Liver (tissue), 3 donors: ENCODE results near the gene SERPINA4.

Source experiments
- GABPA ChIP-seq, 2 donors: IDR thresholded peaks in 1 of 2; conservative IDR thresholded peaks in 1 of 2; 2 replicates each; pipeline ENCODE4 v1.6.1; 2016; ENCODE audit warnings: antibody characterized with exemption in 2 of 2, mild to moderate bottlenecking in 1 of 2, moderate library complexity in 1 of 2
- TF ChIP-seq, protein P1 (sequence below): fragments of 150-350 bp; IDR thresholded peaks from 2 replicates; pipeline ENCODE4 v1.5.1; 2017; ENCODE audit warnings: improper control_type of control experiment, low read depth, low read length; ENCODE audit not compliant: missing input control
- TF ChIP-seq, protein P2 (sequence below): IDR thresholded peaks from 2 replicates; pipeline ENCODE4 v1.6.1; 2016; ENCODE audit warnings: antibody characterized with exemption, mild to moderate bottlenecking
- TF ChIP-seq, protein P3 (sequence below): IDR thresholded peaks from 2 replicates; pipeline ENCODE4 v1.6.1; 2016; ENCODE audit warnings: antibody characterized with exemption
- donor health status: healthy.
- donor health status: healthy.

DNA sequence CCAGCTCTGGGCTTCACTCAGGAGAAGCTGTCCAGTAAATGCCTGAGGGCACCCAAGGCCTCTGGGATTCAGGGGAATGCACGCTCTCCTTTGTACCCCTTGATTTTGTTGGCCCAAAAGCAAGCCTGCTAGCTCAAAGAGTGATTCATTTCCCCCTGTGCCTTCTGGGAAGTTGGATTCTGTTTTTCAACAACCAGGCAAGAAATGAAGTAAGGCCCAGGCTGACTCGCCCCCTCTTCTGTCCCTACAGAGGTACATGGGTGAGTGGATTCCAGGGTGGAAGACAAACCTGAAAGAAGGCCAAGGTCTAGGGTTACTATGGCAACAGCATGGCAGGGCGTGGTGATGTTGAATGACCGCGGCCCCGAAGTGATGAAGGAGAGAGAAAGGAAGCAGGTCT lies 10.7 kb downstream of the SERPINA4 start:
- TF ChIP-seq, protein P1, sequence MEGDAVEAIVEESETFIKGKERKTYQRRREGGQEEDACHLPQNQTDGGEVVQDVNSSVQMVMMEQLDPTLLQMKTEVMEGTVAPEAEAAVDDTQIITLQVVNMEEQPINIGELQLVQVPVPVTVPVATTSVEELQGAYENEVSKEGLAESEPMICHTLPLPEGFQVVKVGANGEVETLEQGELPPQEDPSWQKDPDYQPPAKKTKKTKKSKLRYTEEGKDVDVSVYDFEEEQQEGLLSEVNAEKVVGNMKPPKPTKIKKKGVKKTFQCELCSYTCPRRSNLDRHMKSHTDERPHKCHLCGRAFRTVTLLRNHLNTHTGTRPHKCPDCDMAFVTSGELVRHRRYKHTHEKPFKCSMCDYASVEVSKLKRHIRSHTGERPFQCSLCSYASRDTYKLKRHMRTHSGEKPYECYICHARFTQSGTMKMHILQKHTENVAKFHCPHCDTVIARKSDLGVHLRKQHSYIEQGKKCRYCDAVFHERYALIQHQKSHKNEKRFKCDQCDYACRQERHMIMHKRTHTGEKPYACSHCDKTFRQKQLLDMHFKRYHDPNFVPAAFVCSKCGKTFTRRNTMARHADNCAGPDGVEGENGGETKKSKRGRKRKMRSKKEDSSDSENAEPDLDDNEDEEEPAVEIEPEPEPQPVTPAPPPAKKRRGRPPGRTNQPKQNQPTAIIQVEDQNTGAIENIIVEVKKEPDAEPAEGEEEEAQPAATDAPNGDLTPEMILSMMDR = no peak
- TF ChIP-seq, protein P2, sequence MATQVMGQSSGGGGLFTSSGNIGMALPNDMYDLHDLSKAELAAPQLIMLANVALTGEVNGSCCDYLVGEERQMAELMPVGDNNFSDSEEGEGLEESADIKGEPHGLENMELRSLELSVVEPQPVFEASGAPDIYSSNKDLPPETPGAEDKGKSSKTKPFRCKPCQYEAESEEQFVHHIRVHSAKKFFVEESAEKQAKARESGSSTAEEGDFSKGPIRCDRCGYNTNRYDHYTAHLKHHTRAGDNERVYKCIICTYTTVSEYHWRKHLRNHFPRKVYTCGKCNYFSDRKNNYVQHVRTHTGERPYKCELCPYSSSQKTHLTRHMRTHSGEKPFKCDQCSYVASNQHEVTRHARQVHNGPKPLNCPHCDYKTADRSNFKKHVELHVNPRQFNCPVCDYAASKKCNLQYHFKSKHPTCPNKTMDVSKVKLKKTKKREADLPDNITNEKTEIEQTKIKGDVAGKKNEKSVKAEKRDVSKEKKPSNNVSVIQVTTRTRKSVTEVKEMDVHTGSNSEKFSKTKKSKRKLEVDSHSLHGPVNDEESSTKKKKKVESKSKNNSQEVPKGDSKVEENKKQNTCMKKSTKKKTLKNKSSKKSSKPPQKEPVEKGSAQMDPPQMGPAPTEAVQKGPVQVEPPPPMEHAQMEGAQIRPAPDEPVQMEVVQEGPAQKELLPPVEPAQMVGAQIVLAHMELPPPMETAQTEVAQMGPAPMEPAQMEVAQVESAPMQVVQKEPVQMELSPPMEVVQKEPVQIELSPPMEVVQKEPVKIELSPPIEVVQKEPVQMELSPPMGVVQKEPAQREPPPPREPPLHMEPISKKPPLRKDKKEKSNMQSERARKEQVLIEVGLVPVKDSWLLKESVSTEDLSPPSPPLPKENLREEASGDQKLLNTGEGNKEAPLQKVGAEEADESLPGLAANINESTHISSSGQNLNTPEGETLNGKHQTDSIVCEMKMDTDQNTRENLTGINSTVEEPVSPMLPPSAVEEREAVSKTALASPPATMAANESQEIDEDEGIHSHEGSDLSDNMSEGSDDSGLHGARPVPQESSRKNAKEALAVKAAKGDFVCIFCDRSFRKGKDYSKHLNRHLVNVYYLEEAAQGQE = no peak
- no peak for TF ChIP-seq GABPA (IDR thresholded peaks at IDR 0.05 in 1 of 2, conservative IDR thresholded peaks at IDR 0.05 in 1 of 2)
- TF ChIP-seq, protein P3, sequence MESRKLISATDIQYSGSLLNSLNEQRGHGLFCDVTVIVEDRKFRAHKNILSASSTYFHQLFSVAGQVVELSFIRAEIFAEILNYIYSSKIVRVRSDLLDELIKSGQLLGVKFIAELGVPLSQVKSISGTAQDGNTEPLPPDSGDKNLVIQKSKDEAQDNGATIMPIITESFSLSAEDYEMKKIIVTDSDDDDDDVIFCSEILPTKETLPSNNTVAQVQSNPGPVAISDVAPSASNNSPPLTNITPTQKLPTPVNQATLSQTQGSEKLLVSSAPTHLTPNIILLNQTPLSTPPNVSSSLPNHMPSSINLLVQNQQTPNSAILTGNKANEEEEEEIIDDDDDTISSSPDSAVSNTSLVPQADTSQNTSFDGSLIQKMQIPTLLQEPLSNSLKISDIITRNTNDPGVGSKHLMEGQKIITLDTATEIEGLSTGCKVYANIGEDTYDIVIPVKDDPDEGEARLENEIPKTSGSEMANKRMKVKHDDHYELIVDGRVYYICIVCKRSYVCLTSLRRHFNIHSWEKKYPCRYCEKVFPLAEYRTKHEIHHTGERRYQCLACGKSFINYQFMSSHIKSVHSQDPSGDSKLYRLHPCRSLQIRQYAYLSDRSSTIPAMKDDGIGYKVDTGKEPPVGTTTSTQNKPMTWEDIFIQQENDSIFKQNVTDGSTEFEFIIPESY = no peak
